Stomach (tissue), 4 donors: ENCODE measurements around the gene SLC4A4.

Experiments used
- CTCF ChIP-seq, 7 experiments: fragments of 450-650 bp in 4 of 7; fragments of 200-600 bp in 3 of 7; sonication (generic) in 3 of 7; IDR thresholded peaks; one replicate each; pipeline ENCODE4 v1.5.1; 2016 to 2019; ENCODE audit warnings: antibody characterized with exemption in 7 of 7, control low read depth in 2 of 7, mild to moderate bottlenecking in 1 of 7
- POLR2A ChIP-seq, 4 donors: fragments of 450-650 bp; IDR thresholded peaks; one replicate each; pipeline ENCODE4 v1.6.1; 2016; ENCODE audit warnings: antibody characterized with exemption in 4 of 4, control low read depth in 2 of 4, mild to moderate bottlenecking in 1 of 4, moderate library complexity in 1 of 4

GRCh38 chr4:71346710-71347109, 7.9 kb downstream of the SLC4A4 start:
- TF ChIP-seq CTCF (IDR thresholded peaks at IDR 0.05): no peak
- no peak for TF ChIP-seq POLR2A (IDR thresholded peaks at IDR 0.05)
